ENCODE results near the gene SMOC2. TPM values are rescaled to one million over a fixed set of nuclear protein-coding genes. Genes with fewer than 3 reads are reported as not detected.

The SMOC2 gene
- total and polyA plus RNA-seq, 2 of the 4 experiments (the other 2 are of a cell fraction), result not detected

DNA sequence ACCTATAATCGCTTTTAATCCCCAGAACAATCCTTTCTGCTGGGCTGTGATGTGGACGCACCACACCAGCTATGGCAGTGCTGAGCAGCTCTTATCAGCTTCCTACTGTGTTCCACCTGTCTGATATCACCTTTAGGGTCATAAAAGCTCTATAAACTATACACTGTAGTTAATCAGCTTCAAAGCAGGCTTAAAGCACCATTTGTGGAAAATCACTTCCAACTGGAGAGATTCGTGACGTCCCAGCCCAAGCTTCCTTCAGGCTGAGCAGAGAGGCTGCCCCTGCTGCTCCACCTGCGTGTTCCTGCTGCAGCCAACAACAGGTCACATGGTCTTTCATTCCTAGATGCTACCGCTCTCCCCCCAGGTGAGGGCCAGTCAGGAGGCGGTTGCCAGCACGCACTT lies 156.5 kb downstream of the SMOC2 start:
- H4K91ac ChIP-seq (ENCODE audit: insufficient read depth, low read depth, low read length), result no peak overlapping the region
- H3K9me1 ChIP-seq (ENCODE audit: insufficient read depth, low read length), result no peaks in the 10 kb centered on the region
- H4K20me1 ChIP-seq (ENCODE audit: insufficient read depth, low read length), result no peaks in the 10 kb centered on the region; the same call in 1 of the 2 replicates
- WGBS, 2 experiments (ENCODE audit: extremely low coverage in 2 of 2, insufficient read length in 1 of 2), result 33% methylated on average over 3 of the region's 8 CpGs; no CpG with 5 or more reads in 1 of the 2 experiments
- no peak overlapping the region for H2BK120ac ChIP-seq (ENCODE audit: low read depth, low read length)
- H3K23ac ChIP-seq (ENCODE audit: low read depth, low read length), result no peak overlapping the region
- no peak overlapping the region for H3K4me3 ChIP-seq (ENCODE audit: insufficient read depth, low read depth, low read length)
- intact Hi-C loops (cut with micrococcal nuclease) (no loop called here), dilution Hi-C loops (cut with HindIII; ENCODE audit: low sequenced_read_pairs, unreplicated experiment) (no loop called here), in situ Hi-C loops (cut with MboI; ENCODE audit: low sequenced_read_pairs) (no loop called here)
- no peak for ATAC-seq (ENCODE audit: low read depth)
- no peak overlapping the region for H2BK15ac ChIP-seq (ENCODE audit: low read depth, low read length)
- no peak overlapping the region for H3K18ac ChIP-seq (ENCODE audit: low read depth, low read length)
- H2BK5ac ChIP-seq (ENCODE audit: low read depth, low read length, poor library complexity, severe bottlenecking), result no peak overlapping the region
- no peak overlapping the region for H3K4ac ChIP-seq (ENCODE audit: low read depth, low read length)
- no peak overlapping the region for H2BK20ac ChIP-seq (ENCODE audit: low read depth, low read length)
- H3K4me2 ChIP-seq (ENCODE audit: low read depth, low read length), result no peak overlapping the region
- TF ChIP-seq FOS (IDR thresholded peaks at IDR 0.05; ENCODE audit: low read depth, low read length), result no peak
- TF ChIP-seq RAD21 (IDR thresholded peaks at IDR 0.05; ENCODE audit: low read length), result no peak
- TF ChIP-seq MAZ (IDR thresholded peaks at IDR 0.05; ENCODE audit: borderline replicate concordance, low read depth, low read length), result no peak
- TF ChIP-seq ELK1 (IDR thresholded peaks at IDR 0.05; ENCODE audit: borderline replicate concordance, low read depth, low read length), result no peak
- TF ChIP-seq NFE2L2 (IDR thresholded peaks at IDR 0.05; ENCODE audit: low read depth, low read length), result no peak
- no peak for TF ChIP-seq BHLHE40 (IDR thresholded peaks at IDR 0.05; ENCODE audit: low read depth, low read length)
- TF ChIP-seq CEBPB (IDR thresholded peaks at IDR 0.05; ENCODE audit: low read depth, low read length), result no peak
- TF ChIP-seq MAFK (IDR thresholded peaks at IDR 0.05; ENCODE audit: low read depth, low read length), result no peak
- TF ChIP-seq SMC3 (IDR thresholded peaks at IDR 0.05; ENCODE audit: low read depth, low read length), result no peak
- no peak for TF ChIP-seq RCOR1 (IDR thresholded peaks at IDR 0.05; ENCODE audit: insufficient replicate concordance, low read length)
- TF ChIP-seq RFX5 (IDR thresholded peaks at IDR 0.05; ENCODE audit: low read depth, low read length), result no peak
- TF ChIP-seq, protein P1, sequence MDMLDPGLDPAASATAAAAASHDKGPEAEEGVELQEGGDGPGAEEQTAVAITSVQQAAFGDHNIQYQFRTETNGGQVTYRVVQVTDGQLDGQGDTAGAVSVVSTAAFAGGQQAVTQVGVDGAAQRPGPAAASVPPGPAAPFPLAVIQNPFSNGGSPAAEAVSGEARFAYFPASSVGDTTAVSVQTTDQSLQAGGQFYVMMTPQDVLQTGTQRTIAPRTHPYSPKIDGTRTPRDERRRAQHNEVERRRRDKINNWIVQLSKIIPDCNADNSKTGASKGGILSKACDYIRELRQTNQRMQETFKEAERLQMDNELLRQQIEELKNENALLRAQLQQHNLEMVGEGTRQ (IDR thresholded peaks at IDR 0.05; ENCODE audit: low read depth, low read length), result no peak
- TF ChIP-seq MXI1 (IDR thresholded peaks at IDR 0.05; ENCODE audit: borderline replicate concordance, low read depth, low read length), result no peak
- no peak for TF ChIP-seq CHD1 (IDR thresholded peaks at IDR 0.05; ENCODE audit: low read depth, low read length)
- H3K14ac ChIP-seq (replicated peaks; ENCODE audit: low read depth, low read length), result no peak overlapping the region
- no peak overlapping the region for H4K5ac ChIP-seq (ENCODE audit: low read depth, low read length)
- POLR2A ChIA-PET (ENCODE audit: unreplicated experiment), result no interaction called here
- BruUV-seq (replicated peaks), result no TSS peak
- no peaks in the 10 kb centered on the region for H3K4me1 ChIP-seq (ENCODE audit: control insufficient read depth, insufficient read depth, low read length)
- no peaks in the 10 kb centered on the region for H3K36me3 ChIP-seq (ENCODE audit: control insufficient read depth, insufficient read depth, low read length)
- no peak overlapping the region for H3K27ac ChIP-seq (ENCODE audit: insufficient read depth, low read length)
- no peak overlapping the region for H2AK9ac ChIP-seq (replicated peaks; ENCODE audit: low read depth, low read length, poor library complexity)
- H3K27me3 ChIP-seq (ENCODE audit: control insufficient read depth, insufficient read depth, low read length), result no peaks in the 10 kb centered on the region
- H3K9ac ChIP-seq (ENCODE audit: low read depth, low read length), result no peak overlapping the region
- no peak overlapping the region for H2AFZ ChIP-seq (replicated peaks; ENCODE audit: low read length, poor library complexity)
- H3K9me3 ChIP-seq (ENCODE audit: control insufficient read depth, insufficient read depth, low read length), result peaks cover 30% of the 10 kb centered on the region
- CTCF ChIA-PET, result no interaction called here
- DNase-seq, result no peak
- H2AK5ac ChIP-seq (ENCODE audit: low read depth, low read length), result no peak overlapping the region
- no peak overlapping the region for H4K8ac ChIP-seq (ENCODE audit: low read depth in 2 of 2, low read length in 2 of 2)
- no peak overlapping the region for H3K56ac ChIP-seq (ENCODE audit: extremely low read depth, insufficient read depth, low read length)
- H3K79me1 ChIP-seq (ENCODE audit: low read depth in 1 of 2, low read length in 2 of 2), result no peaks in the 10 kb centered on the region

All from IMR-90 (cell line).